Left ventricle myocardium inferior (tissue), 1 donor: ENCODE measurements around the gene RAB22A. TPM values are rescaled to one million over a fixed set of nuclear protein-coding genes. Genes with fewer than 3 reads are reported as not detected.

Source experiments
- DNase-seq: peaks from one replicate; pipeline ENCODE4 v3.0.0-alpha.2; 2020
- H3K27ac ChIP-seq: fragments of 200-600 bp; replicated peaks from 2 replicates; pipeline ENCODE4 v1.8.0; 2021
- H3K27me3 ChIP-seq: fragments of 200-600 bp; 2 replicates; pipeline ENCODE4 v1.8.0; 2021; ENCODE audit warnings: low read depth
- H3K36me3 ChIP-seq: fragments of 200-600 bp; 2 replicates; pipeline ENCODE4 v1.8.0; 2021
- H3K4me1 ChIP-seq: fragments of 200-600 bp; 2 replicates; pipeline ENCODE4 v1.8.0; 2021
- H3K4me3 ChIP-seq: fragments of 200-600 bp; 2 replicates; pipeline ENCODE4 v1.8.0; 2021; ENCODE audit warnings: mild to moderate bottlenecking, moderate library complexity
- H3K9me3 ChIP-seq: fragments of 200-600 bp; replicated peaks from 2 replicates; pipeline ENCODE4 v1.8.0; 2021
- CTCF ChIP-seq: fragments of 200-600 bp; IDR thresholded peaks from 2 replicates; pipeline ENCODE4 v1.8.0; 2021; ENCODE audit warnings: antibody characterized with exemption, mild to moderate bottlenecking, borderline replicate concordance
- intact Hi-C: fragments of 100-400 bp; cut with micrococcal nuclease; formaldehyde crosslinking; loops from one replicate; pipeline ENCODE4 v1.11.0; 2022
- total RNA-seq: library from RNA; stranded (reverse); fragmentation: NEBNext Ultra II Directional; extraction: Animal tissue kit (Norgen Biotek cat#: 25700); gene quantifications from one replicate; pipeline ENCODE4 v1.2.1, GENCODE V29; 2021
- donor health status: DM: no; HTN: yes; CAD: no; lungs with severe emphysema.

RAB22A gene
- total RNA-seq, 1 donor from 2014 or later: 6.6 TPM

GRCh38 chr20:58388882-58389323 lies 79.4 kb downstream of the RAB22A start, which contains the start of gene VAPB:
VAPB (plus strand) TSS chr20:58389229; CDS start chr20:58389460, 231 bp downstream.
- intact Hi-C loops: no loop called here
- TF ChIP-seq CTCF: peak; percentile 12

GRCh38 chr20:58389324-58389967 lies 79.9 kb downstream of the RAB22A start:
- Histone ChIP-seq H3K4me1 (peaks cover 57% of the 10 kb centered on the region), H3K4me3 (peak overlapping the region; percentile 89), H3K9me3 (peaks cover 12% of the 10 kb centered on the region), H3K27ac (peak overlapping the region; percentile 92), H3K36me3 (peaks cover 7% of the 10 kb centered on the region), H3K27me3 (peaks cover 6% of the 10 kb centered on the region)
- DNase-seq: peak; percentile 41
- TF ChIP-seq CTCF: no peak
- intact Hi-C loops: no loop called here

More at GRCh38 chr20:58388882-58389323, 79.4 kb downstream of the RAB22A start, which contains the start of gene VAPB:
- peak within 1 kb of the TSS; percentile 92 for H3K27ac ChIP-seq
- H3K36me3 ChIP-seq: peaks cover 7% of the 10 kb centered on the region
- peaks cover 12% of the 10 kb centered on the region for H3K9me3 ChIP-seq
- peak within 1 kb of the TSS; percentile 89 for H3K4me3 ChIP-seq
- peaks cover 6% of the 10 kb centered on the region for H3K27me3 ChIP-seq
- peaks cover 51% of the 10 kb centered on the region for H3K4me1 ChIP-seq
- peak; percentile 94 for DNase-seq

DNA sequence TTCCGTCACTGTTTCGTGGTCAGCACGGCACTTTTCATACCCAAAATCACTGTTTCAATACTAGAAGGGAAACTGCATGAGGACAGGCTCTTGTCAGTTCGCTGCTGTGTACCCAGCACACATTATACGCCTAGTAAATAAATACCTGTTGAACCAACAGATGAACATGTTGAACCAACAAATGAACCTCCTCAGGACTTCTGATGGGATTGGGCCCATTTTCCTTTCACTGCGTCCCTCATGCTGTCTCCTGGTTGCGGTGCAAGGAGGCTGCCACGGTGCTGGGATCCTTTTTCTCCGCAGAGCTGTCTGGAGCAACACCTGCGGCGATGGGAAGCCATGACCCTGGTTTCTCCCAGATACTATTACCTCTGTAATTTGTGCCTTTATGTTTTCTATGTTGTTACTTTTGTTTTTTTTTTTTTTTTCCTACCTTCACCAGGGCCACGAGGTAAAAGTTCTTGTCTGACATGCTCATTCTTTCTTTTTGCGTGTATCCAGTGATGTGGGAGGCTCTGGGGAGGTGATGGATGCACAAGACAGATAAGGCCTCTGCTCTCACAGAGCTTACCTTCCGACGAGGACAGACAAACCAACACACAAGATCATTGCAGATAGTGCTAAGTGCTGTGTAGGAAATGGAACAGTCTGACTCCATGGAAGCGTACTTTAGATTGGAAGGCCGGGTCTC lies 80.6 kb downstream of the RAB22A start:
- DNase-seq: no peak
- intact Hi-C loops: no loop called here
- H3K27ac ChIP-seq: peak overlapping the region; percentile 92
- no peak for TF ChIP-seq CTCF
- peaks cover 58% of the 10 kb centered on the region for H3K4me1 ChIP-seq
- H3K9me3 ChIP-seq: peaks cover 12% of the 10 kb centered on the region
- H3K27me3 ChIP-seq: no peaks in the 10 kb centered on the region
- H3K4me3 ChIP-seq: peak overlapping the region; percentile 89
- H3K36me3 ChIP-seq: peaks cover 7% of the 10 kb centered on the region

DNA sequence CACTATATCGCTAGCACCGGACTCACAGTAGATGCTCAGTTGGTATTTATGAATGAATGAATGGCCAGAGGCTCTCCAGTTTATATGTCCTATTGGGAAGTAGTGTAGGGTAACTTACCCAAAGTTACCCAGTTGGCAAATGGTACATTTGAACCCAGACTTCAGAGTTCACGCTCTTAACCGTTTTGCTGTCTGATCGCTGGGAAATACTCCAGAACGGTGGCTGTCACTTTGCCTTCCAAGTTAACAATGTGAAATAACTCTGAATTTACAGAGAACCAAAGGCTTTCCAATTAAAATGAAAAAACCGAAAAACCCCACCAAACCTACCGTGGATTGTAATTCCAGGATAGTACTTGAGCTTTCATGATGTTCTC lies 81.1 kb downstream of the RAB22A start:
- no peak for DNase-seq
- Histone ChIP-seq H3K36me3 (peaks cover 7% of the 10 kb centered on the region), H3K9me3 (peaks cover 12% of the 10 kb centered on the region), H3K27ac (no peak overlapping the region), H3K4me1 (peaks cover 64% of the 10 kb centered on the region), H3K4me3 (peak overlapping the region; percentile 89), H3K27me3 (no peaks in the 10 kb centered on the region)
- no peak for TF ChIP-seq CTCF
- intact Hi-C loops: no loop called here

DNA sequence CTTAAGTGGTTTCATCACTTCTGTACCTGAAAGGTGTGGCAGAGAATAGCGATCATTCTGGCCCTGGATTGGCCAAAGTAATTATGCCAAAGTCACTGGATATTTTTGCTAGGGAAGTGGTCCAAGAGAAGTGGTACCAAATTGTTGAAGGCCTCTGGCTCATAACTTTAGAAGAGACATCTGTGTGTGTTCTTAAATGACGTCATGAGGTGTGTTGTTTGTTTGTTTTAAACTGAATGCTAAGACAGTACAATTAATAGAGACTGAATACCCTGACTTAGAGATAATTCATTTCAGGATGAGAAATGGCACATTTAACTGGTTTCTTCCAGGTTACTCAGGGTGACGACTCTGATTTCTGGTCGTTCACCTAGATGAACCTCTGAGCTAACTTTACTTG lies 82.8 kb downstream of the RAB22A start:
- no peak for TF ChIP-seq CTCF
- H3K27ac ChIP-seq: no peak overlapping the region
- H3K9me3 ChIP-seq: peaks cover 11% of the 10 kb centered on the region
- peaks cover 79% of the 10 kb centered on the region for H3K4me1 ChIP-seq
- DNase-seq: no peak
- H3K27me3 ChIP-seq: no peaks in the 10 kb centered on the region
- intact Hi-C loops: no loop called here
- H3K4me3 ChIP-seq: no peak overlapping the region
- peaks cover 7% of the 10 kb centered on the region for H3K36me3 ChIP-seq
